D721Med (cell line): ENCODE measurements around the gene HSP90AB1.

ENCODE experiments used
- DNase-seq: peaks from one replicate; pipeline ENCODE4 v3.0.0; 2011; ENCODE audit warnings: low spot score; ENCODE audit not compliant: insufficient read length
- FAIRE-seq: peaks from 2 replicates; lab custom pipeline; 2011; peaks lifted over from hg19 to GRCh38; lab: Jason Lieb, UNC
- CTCF ChIP-seq: IDR thresholded peaks from 2 replicates; pipeline ENCODE4 v1.5.1; 2012; ENCODE audit warnings: mild to moderate bottlenecking, control low read depth; ENCODE audit not compliant: insufficient read depth; ENCODE audit errors: missing control alignments

Gene HSP90AB1

DNA sequence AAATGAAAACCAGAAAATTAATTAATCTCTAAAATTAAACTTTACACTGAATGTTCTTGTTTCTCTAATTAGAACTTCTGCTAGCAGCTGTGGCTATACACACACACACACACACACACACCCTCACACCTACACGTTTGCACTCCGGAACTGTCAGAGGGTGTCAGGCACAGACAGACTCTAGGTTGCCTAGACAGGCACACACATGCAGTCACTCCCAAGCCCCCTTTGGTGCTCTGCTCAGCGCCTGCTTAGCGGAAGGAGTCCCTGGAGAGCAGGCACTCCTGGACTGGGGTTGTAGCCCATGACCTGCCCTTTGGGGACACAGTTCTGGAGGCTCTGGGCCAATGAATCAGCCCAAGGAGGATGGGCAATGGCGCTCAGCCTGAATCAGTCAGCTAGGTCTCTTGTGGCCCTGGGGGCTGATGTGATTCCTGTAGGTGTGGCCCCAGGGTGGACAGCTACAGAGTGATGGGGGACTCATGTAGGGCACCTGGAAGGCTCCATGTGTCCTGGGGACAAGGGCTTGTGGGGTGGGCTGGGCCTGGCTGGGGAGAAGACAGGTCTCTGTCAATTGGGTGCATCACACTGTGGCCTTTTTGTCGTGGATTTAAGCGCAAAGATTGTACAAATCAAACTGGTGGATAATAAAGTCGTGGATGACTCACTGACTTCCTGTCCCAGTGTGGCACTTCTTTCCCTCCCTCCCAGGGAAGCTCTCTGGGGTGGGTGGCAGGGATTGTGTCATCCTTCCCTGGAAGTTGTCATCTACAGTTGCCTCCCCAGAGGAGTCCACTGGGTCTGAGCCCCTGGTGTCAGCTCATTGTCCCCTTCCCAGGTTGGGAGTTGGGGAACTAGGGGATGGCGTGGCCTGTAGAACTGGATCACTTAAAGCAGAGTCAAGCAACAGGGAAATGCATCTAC is 32.1 kb downstream of the HSP90AB1 start:
- TF ChIP-seq CTCF, result no peak
- FAIRE-seq, result no peak
- DNase-seq, result no peak

DNA sequence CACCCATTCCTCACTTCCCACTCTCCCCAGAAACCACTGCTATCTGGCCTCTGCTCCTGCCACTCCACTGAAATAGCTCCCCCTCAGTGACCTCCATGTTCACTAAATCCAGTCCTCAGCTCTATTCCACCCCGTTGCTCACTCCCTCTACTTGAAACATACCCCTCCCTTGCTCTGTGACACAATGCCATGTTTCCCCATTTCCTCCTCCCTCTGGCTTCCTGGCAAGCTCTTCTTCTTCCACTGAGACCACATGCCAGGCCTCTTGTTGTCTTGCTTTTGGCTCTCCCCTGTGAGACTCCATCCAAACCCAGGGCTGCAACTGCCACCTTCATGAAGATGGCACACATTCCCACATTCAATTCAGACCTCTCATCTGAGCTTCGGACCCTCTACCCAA is 37.2 kb downstream of the HSP90AB1 start:
- no peak for DNase-seq
- TF ChIP-seq CTCF, result no peak
- FAIRE-seq, result no peak

DNA sequence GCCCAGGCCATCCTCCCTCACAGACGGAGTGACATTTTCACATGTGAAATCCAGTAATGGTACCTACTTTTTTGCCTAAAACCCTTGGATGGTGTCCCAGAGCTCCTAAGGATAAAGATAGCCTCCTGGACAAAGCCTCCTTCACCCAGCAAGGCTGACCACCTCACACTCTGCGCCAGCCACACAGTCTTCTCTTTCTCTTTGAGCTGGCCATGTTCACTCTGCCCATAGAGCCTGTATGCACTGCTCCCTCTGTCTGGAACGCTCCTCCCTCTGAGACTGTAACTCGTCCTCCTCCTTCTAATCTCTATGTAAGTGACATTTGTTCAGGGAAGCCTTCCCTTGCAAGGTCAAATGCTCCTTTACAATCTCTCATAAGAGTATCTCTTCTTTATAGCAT is 38.0 kb downstream of the HSP90AB1 start:
- FAIRE-seq (no peak), DNase-seq (no peak)
- TF ChIP-seq CTCF, result no peak

DNA sequence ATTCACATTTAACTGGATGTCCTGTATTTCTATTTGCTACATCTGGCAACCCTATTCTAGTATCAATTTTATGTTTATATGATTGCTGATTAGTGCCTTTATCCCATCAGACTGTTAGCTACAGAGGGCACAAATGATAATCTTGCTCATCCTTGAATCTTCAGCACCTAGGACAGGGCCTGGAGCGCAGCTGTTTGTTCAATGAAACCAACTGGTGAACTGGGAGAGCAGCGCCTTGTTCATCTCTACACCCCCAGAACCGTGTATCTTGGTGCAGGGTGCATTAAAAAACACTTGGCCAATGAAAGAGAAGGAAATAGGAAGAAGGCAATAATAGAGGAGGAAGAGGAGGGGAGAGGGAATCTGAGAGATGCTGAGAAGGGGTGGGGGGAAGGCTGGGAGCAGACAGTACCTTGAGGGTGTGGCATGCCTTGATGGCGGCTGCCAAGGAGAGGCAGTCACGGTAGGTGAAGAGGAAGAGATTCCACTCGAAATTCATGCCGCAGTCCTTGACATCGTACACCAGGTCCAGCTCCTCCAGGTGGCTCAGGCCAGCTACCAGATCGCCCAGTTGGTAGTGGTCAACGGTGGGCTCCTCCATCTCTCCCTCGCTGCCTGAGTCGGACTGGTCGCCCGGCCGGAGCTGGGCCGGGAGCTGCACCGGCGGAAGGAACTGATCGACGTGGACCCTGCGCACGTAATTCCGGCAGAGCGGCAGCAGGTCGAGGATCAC is 38.8 kb downstream of the HSP90AB1 start:
- FAIRE-seq (no peak), DNase-seq (no peak)
- TF ChIP-seq CTCF, result no peak

- no peak for TF ChIP-seq CTCF
- DNase-seq, result no peak
- no peak for FAIRE-seq
Observed at GRCh38 chr6:44286285-44286565, 39.3 kb downstream of the HSP90AB1 start.

GRCh38 chr6:44286747-44287146 is 39.8 kb downstream of the HSP90AB1 start:
- no peak for TF ChIP-seq CTCF
- FAIRE-seq, result no peak
- DNase-seq, result no peak
